GM12878 (cell line): ENCODE measurements around the gene CCDC141. TPM values are rescaled to one million over a fixed set of nuclear protein-coding genes. Genes with fewer than 3 reads are reported as not detected.
A peak's percentile ranks its signal among the peaks of the same experiment; 100 is the strongest.

Source experiments
- ATAC-seq: fragments of 200-7000 bp; cut with Tn5 transposase; 3 replicates; pipeline ENCODE4 v1.9.1; 2020; ENCODE audit warnings: mild to moderate bottlenecking, moderate library complexity
- BruUV-seq: library from RNA; stranded (reverse); fragments of 400-500 nt; replicated peaks from 2 replicates; lab custom pipeline; 2021; lab: Mats Ljungman, UMichigan
- CTCF ChIA-PET: fragments of 300-600 bp; sonication (Branson Sonifier 250); formaldehyde crosslinking; extraction: SDS; loops from one replicate; lab custom pipeline; 2021; ENCODE audit warnings: inconsistent platforms; lab: Yijun Ruan, JAX
- POLR2A ChIA-PET: fragments of 350-600 bp; formaldehyde crosslinking; extraction: SDS; loops from one replicate; lab custom pipeline; 2021; ENCODE audit warnings: inconsistent platforms; lab: Charles Lee
- RAD21 ChIA-PET: fragments of 300-600 bp; sonication (Branson Sonifier 250); formaldehyde crosslinking; loops from one replicate; lab custom pipeline; 2023; ENCODE audit warnings: antibody characterized with exemption; ENCODE audit not compliant: unreplicated experiment; lab: Charles Lee
- SMC1A ChIA-PET: fragments of 300-600 bp; sonication (Branson Sonifier 250); formaldehyde crosslinking; loops from one replicate; lab custom pipeline; 2023; ENCODE audit not compliant: unreplicated experiment, uncharacterized antibody; lab: Charles Lee
- DNase-seq: peaks from one replicate; pipeline ENCODE4 v3.0.0-alpha.2; 2011; ENCODE audit warnings: low read depth, low spot score
- FAIRE-seq: peaks from 3 replicates; lab custom pipeline; 2011; peaks lifted over from hg19 to GRCh38; lab: Jason Lieb, UNC
- H2AFZ ChIP-seq: 2 replicates; pipeline ENCODE4 v1.6.0; 2011; ENCODE audit warnings: low read depth, low read length, control low read depth; ENCODE audit not compliant: control insufficient read depth
- H3K27ac ChIP-seq: 2 replicates; pipeline ENCODE4 v1.5.1; 2011; ENCODE audit warnings: control low read depth; ENCODE audit not compliant: control insufficient read depth, insufficient read depth
- H3K27me3 ChIP-seq, 2 experiments: replicated peaks in 1 of 2; 2 replicates each; pipeline versions ENCODE4 v1.6.0 to v1.6.1; 2011; ENCODE audit warnings: low read length in 1 of 2; ENCODE audit not compliant: control insufficient read depth in 2 of 2, insufficient read depth in 2 of 2
- H3K36me3 ChIP-seq, 2 experiments: 2 replicates each; pipeline ENCODE4 v1.5.1; 2011; ENCODE audit warnings: low read length in 1 of 2; ENCODE audit not compliant: control insufficient read depth in 2 of 2, insufficient read depth in 2 of 2
- H3K4me1 ChIP-seq: 2 replicates; pipeline ENCODE4 v1.6.1; 2011; ENCODE audit warnings: mild to moderate bottlenecking, low read length, moderate library complexity, mixed read lengths; ENCODE audit not compliant: control insufficient read depth, insufficient read depth
- H3K4me2 ChIP-seq: 2 replicates; pipeline ENCODE4 v1.6.0; 2011; ENCODE audit warnings: control low read depth; ENCODE audit not compliant: control insufficient read depth, insufficient read depth
- H3K4me3 ChIP-seq: fragments of 200-600 bp; sonication (generic); 2 replicates; pipeline ENCODE4 v1.5.1; 2016
- H3K79me2 ChIP-seq: 2 replicates; pipeline ENCODE4 v1.6.0; 2011; ENCODE audit warnings: low read length; ENCODE audit not compliant: control insufficient read depth, insufficient read depth
- H3K9ac ChIP-seq: 2 replicates; pipeline ENCODE4 v1.8.0; 2011; ENCODE audit warnings: low read length, control low read depth, mixed read lengths; ENCODE audit not compliant: control insufficient read depth, insufficient read depth
- H3K9me3 ChIP-seq: replicated peaks from 3 replicates; pipeline ENCODE4 v1.5.1; 2011; ENCODE audit warnings: mild to moderate bottlenecking, low read length; ENCODE audit not compliant: control insufficient read depth, insufficient read depth
- H4K20me1 ChIP-seq: 2 replicates; pipeline ENCODE4 v1.6.0; 2011; ENCODE audit not compliant: control insufficient read depth, insufficient read depth
- ATF7 ChIP-seq: fragments of 450-650 bp; IDR thresholded peaks from 2 replicates; pipeline ENCODE4 v1.6.1; 2016; ENCODE audit warnings: low read depth, mild to moderate bottlenecking
- BCL11A ChIP-seq: IDR thresholded peaks from 2 replicates; pipeline ENCODE4 v1.6.1; 2011; ENCODE audit warnings: low read depth, low read length
- CHD4 ChIP-seq: fragments of 200-600 bp; sonication (generic); IDR thresholded peaks from 2 replicates; pipeline ENCODE4 v1.6.1; 2016; ENCODE audit warnings: mild to moderate bottlenecking
- E2F4 ChIP-seq: IDR thresholded peaks from 2 replicates; pipeline ENCODE4 v1.6.1; 2012; ENCODE audit warnings: low read depth, low read length, improper control_type of control experiment
- FOXM1 ChIP-seq: IDR thresholded peaks from 2 replicates; pipeline ENCODE4 v1.6.1; 2012; ENCODE audit warnings: low read depth, mild to moderate bottlenecking, inconsistent platforms, low read length, moderate library complexity
- MTA2 ChIP-seq: fragments of 450-650 bp; IDR thresholded peaks from 2 replicates; pipeline ENCODE4 v1.6.1; 2016; ENCODE audit warnings: low read depth, mild to moderate bottlenecking, moderate library complexity
- MTA3 ChIP-seq: IDR thresholded peaks from 2 replicates; pipeline ENCODE4 v1.6.1; 2012; ENCODE audit warnings: low read length, inconsistent platforms, borderline replicate concordance
- NBN ChIP-seq: fragments of 450-650 bp; IDR thresholded peaks from 2 replicates; pipeline ENCODE4 v1.6.1; 2016
- NFYB ChIP-seq: IDR thresholded peaks from 2 replicates; pipeline ENCODE4 v1.6.1; 2011; ENCODE audit warnings: low read depth, mild to moderate bottlenecking, low read length, improper control_type of control experiment, moderate library complexity; ENCODE audit not compliant: insufficient read depth
- NR2C2 ChIP-seq: IDR thresholded peaks from 2 replicates; pipeline ENCODE4 v1.6.1; 2011; ENCODE audit warnings: borderline replicate concordance, low read depth; ENCODE audit not compliant: control insufficient read depth, insufficient read length
- PRDM15 ChIP-seq: fragments of 450-650 bp; formaldehyde crosslinking; IDR thresholded peaks from 2 replicates; pipeline ENCODE4 v1.4.0; 2020; ENCODE audit warnings: mild to moderate bottlenecking, moderate library complexity
- RUNX3 ChIP-seq: IDR thresholded peaks from 2 replicates; pipeline ENCODE4 v1.6.1; 2012; ENCODE audit warnings: low read length, inconsistent platforms
- SMAD1 ChIP-seq: fragments of 450-650 bp; IDR thresholded peaks from 2 replicates; pipeline ENCODE4 v1.6.1; 2018; ENCODE audit warnings: mild to moderate bottlenecking, low read depth; ENCODE audit not compliant: partially characterized antibody
- SRF ChIP-seq, 2 experiments: IDR thresholded peaks; 2 replicates each; pipeline ENCODE4 v1.6.1; 2011; ENCODE audit warnings: low read depth in 2 of 2, low read length in 2 of 2, mild to moderate bottlenecking in 1 of 2, moderate library complexity in 1 of 2
- STAT3 ChIP-seq: IDR thresholded peaks from 2 replicates; pipeline ENCODE4 v1.6.1; 2011; ENCODE audit warnings: low read depth, low read length, improper control_type of control experiment
- TBL1XR1 ChIP-seq: IDR thresholded peaks from 2 replicates; pipeline ENCODE4 v1.6.1; 2012; ENCODE audit warnings: low read depth, low read length, improper control_type of control experiment
- TCF3 ChIP-seq: IDR thresholded peaks from 2 replicates; pipeline ENCODE4 v1.6.1; 2012; ENCODE audit warnings: low read depth, mild to moderate bottlenecking, low read length, borderline replicate concordance; ENCODE audit not compliant: insufficient read depth
- USF1 ChIP-seq: IDR thresholded peaks from 2 replicates; pipeline ENCODE4 v1.6.1; 2011; ENCODE audit warnings: borderline replicate concordance, low read depth, mild to moderate bottlenecking, moderate library complexity, mixed read lengths, low read length; ENCODE audit not compliant: insufficient read depth; ENCODE audit errors: extremely low read length
- YY1 ChIP-seq: IDR thresholded peaks from 2 replicates; pipeline ENCODE4 v1.6.1; 2011; ENCODE audit warnings: low read depth, mild to moderate bottlenecking, low read length
- WGBS: methylation state at CpG from one replicate; pipeline ENCODE4 v1.1.6; 2016; ENCODE audit warnings: low lambda C conversion rate; ENCODE audit not compliant: insufficient replicate concordance, insufficient coverage; ENCODE audit errors: missing lambda C conversion rate; 5-methylcytosine and 5-hydroxymethylcytosine counted together
- in situ Hi-C: fragments of 300-500 bp; cut with MboI; formaldehyde crosslinking; loops from 9 replicates; pipeline ENCODE4 v1.14.3; 2018; ENCODE audit warnings: mixed read lengths
- intact Hi-C: fragments of 100-400 bp; cut with micrococcal nuclease; formaldehyde crosslinking; loops from one replicate; pipeline ENCODE4 v1.14.2; 2022; ENCODE audit not compliant: unreplicated experiment
- polyA plus RNA-seq, 11 experiments: library from polyadenylated mRNA; depleted of rRNA in 4 of 11; unstranded in 6 of 11; stranded (reverse) in 5 of 11; fragments of >200 nt; fragmentation: Nextera tagmentation in 4 of 11; fragmentation: Illumina TruSeq in 1 of 11; extraction: Ambion mirVana in 4 of 11; extraction: Trizol in 1 of 11; gene quantifications; 1 replicate in 1 of 11; 2 replicates in 10 of 11; pipeline versions ENCODE4 v1.2.1 to v1.2.3, GENCODE V29; 2011 to 2016; ENCODE audit warnings: inconsistent platforms in 2 of 11, missing spikeins in 2 of 11, low read depth in 1 of 11
- total RNA-seq, 4 experiments: library from RNA; depleted of rRNA in 3 of 4; stranded (reverse); fragments of >200 nt in 3 of 4; fragmentation: Illumina TruSeq in 1 of 4; extraction: Trizol in 1 of 4; gene quantifications; 2 replicates each; pipeline versions ENCODE4 v1.2.1 to v1.2.3, GENCODE V29; 2013 to 2021

The CCDC141 gene
- total and polyA plus RNA-seq, 10 of the 15 experiments (the other 5 are each of a cell fraction or from before 2014, with no cell fraction given), result 0.84 to 12.5 (median 3.6) TPM

GRCh38 chr2:179049203-179049545 lies 763 bp downstream of the CCDC141 start:
- ChIA-PET CTCF (interaction anchor here (0.9 to 4.6 kb wide), 12 partner anchors 9 to 81 kb away, joined by 3 to 41 read pairs (median 6); no protein-coding TSS in a partner anchor), SMC1A (interaction anchor here (0.7 to 6.4 kb wide), 22 partner anchors 9 to 479 kb away, joined by 3 to 89 read pairs (median 6); no protein-coding TSS in a partner anchor), POLR2A (interaction anchor here (0.6 to 4.1 kb wide), 11 partner anchors 10 to 1415 kb away, joined by 3 to 44 read pairs (median 8); no protein-coding TSS in a partner anchor), RAD21 (interaction anchor here (1.1 to 4.2 kb wide), 13 partner anchors 8 to 156 kb away, joined by 3 to 51 read pairs (median 7); no protein-coding TSS in a partner anchor)
- Histone ChIP-seq H3K4me1 (peaks cover 36% of the 10 kb centered on the region), H3K79me2 (no peaks in the 10 kb centered on the region), H3K4me3 (peak overlapping the region; percentile 68), H3K27ac (peak overlapping the region; percentile 69), H3K36me3 (no peaks in the 10 kb centered on the region; a peak in 1 of 4 replicates), H3K9ac (peak overlapping the region; percentile 76), H3K9me3 (peaks cover 9% of the 10 kb centered on the region; the same call in 2 of the 3 replicates), H3K27me3 (no peaks in the 10 kb centered on the region), H3K4me2 (peak overlapping the region; percentile 81), H4K20me1 (no peaks in the 10 kb centered on the region), H2AFZ (peak overlapping the region; percentile 93)
- in situ Hi-C loops, result no loop called here
- DNase-seq (no peak), ATAC-seq (peak; percentile 65), FAIRE-seq (no peak)
- intact Hi-C loops, result loop anchor here (5.0 kb wide), 1 partner anchor 48 kb away; no protein-coding TSS in a partner anchor
- BruUV-seq, result no TSS peak
- TF ChIP-seq YY1, result peak; percentile 35; the same call in 1 of the 2 replicates
- TF ChIP-seq NBN, result peak; percentile 69
- TF ChIP-seq FOXM1, result no peak
- TF ChIP-seq NR2C2, result no peak
- TF ChIP-seq RUNX3, result 0 out of 2 replicates have a peak, but pooled peaks have one; percentile 4
- TF ChIP-seq BCL11A, result no peak
- peak; percentile 39; the same call in 1 of the 2 replicates for TF ChIP-seq MTA3
- TF ChIP-seq TCF3, result no peak
- TF ChIP-seq NFYB, result no peak
- TF ChIP-seq USF1, result no peak
- TF ChIP-seq MTA2, result no peak
- TF ChIP-seq CHD4, result no peak
- no peak for TF ChIP-seq SMAD1
- no peak for TF ChIP-seq ATF7
- TF ChIP-seq SRF (IDR thresholded peaks at IDR 0.05; ENCODE audit: low read depth in 2 of 2, low read length in 2 of 2), result no peak
- TF ChIP-seq STAT3, result no peak
- no peak for TF ChIP-seq TBL1XR1
- no peak for TF ChIP-seq PRDM15
- TF ChIP-seq E2F4, result no peak
- 25% methylated on average over 4 of the region's 4 CpGs for WGBS
